Activated CD8-positive, alpha-beta memory T cell treated with anti-CD3 and anti-CD28 coated beads for 24 hours (primary cell): ENCODE data around the gene HAUS5.
"Not testable (repeated sequence)": the region's sequence is repeated elsewhere in the genome, so short reads cannot be mapped to it uniquely, and the experiment has no call there.

Experiments used
- DNase-seq: peaks from one replicate; pipeline ENCODE4 v3.0.0-alpha.2; 2020

HAUS5 gene

GRCh38 chr19:35644206-35644986 lies 31.9 kb downstream of the HAUS5 start:
- DNase-seq = peak; percentile 96

DNA sequence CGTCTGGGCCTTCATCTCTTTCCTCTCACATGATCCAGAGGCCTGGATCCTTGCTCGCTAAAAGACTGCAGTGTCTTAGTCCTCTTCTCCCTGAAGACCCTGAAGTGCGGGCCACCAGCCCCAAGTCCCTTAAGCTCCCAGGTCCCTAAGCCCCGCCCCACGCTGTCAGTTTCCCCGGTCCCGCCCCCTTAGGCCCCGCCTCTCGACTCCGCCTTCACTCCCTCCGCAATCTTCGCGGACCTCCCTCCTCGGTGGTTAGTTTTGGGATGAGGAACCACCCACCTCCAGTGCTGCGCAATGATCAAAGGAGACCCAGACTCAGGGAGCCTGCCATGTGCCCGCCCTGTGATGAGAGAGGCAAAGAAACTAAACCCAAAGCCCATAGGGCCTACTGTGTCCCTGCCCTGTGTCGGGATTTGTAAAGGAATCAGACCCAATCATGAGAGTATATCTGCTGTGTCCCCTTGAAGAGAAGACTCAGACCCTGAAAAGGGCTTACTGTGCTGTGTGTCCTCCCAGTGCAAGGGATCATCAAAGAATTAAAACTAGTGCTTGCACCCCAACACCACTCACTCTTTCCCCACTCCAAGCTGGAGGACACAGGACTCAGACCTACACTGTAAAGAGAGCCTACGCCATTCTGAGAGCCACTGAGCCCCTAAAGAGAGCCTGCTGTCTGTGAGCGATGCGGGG lies 32.6 kb downstream of the HAUS5 start:
- DNase-seq = peak; percentile 92

GRCh38 chr19:35645680-35646511 lies 33.4 kb downstream of the HAUS5 start:
- no peak for DNase-seq

DNA sequence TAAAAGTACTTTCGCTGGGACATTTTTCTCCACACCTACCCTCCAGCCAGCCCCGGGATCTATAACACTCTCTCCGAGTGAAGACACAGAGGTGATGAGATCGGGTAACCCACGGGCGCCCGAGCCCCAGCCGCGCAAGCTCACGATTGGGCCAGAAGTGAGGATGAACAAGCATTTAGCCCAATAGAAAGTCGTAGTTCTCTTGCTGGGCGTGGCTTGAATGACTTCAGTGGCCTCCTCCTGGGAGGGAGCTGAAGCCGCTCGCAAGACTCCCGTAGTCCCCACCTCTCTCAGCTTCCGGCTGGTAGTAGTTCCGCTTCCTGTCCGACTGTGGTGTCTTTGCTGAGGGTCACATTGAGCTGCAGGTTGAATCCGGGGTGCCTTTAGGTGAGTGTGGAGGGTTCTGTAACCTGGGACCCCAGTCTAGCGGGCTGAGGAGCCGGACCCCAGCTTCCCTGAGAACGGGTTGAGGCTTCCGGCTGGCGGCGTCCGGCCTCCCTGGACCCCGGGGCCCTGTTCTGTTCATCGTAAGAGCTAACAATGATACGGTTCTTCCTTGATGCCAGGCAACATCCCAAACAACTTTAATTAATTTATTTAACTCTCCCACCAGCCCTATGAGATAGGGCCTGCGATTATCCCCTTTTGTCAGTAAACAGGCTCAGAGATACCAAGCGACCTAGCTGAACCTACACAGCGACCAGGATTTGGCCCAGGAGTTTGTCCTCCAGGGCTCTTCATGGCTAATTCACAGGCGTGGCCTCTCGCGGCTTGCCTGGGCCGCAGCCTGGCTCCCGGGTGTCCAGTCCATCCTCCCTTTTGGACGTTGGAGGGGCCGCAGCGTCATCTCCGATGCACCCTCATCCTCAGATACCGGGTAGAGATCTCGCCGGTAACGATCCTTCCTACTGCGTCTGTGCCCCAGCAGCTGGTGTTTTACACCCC lies 35.8 kb downstream of the HAUS5 start, which contains the start of gene COX6B1:
Gene COX6B1, plus strand, starts transcription at position 307 of the 945 bp plus-strand sequence. CDS start 2,921 bp downstream, outside the sequence.
- DNase-seq = peak; percentile 90

DNA sequence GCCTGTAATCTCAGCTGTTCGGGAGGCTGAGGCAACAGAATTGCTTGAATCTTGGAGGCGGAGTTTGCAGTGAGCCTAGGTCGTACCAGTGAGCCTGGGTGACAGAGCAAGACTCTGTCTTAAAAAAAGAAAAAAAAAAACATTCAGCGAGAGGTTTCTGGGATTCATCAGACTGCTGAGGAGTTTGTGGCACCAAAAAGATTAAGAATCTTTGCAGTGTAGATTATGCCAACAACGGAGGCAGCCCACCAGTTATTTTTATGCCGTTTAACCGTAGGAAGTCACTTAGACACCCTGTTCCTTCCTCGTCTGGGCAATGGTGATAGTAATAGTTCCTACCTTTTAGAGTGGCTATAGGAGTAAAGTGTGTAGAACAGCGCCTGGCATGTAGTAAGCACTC lies 38.0 kb downstream of the HAUS5 start:
- no peak for DNase-seq

- DNase-seq = not testable (repeated sequence)
Measured at GRCh38 chr19:35654828-35655227, 42.3 kb downstream of the HAUS5 start.

DNA sequence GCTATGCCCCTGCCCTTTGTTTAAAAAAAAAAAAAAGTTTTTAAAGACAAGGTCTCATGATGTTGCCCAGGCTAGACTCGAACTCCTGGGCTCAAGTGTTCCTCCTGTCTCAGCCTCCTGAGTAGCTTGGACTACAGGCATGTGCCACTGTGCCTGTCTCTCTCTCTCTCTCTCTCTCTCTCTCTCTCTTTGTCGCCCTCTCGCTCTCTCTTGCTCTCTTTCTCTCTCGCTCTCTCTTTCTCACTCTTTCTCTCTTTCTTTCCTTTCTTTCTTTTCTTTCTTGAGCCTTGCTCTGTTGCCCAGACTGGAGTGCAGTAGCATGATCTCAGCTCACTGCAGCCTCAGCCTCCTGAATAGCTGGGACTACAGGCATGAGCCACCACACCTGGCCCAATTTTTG lies 43.1 kb downstream of the HAUS5 start:
- DNase-seq = no peak

DNA sequence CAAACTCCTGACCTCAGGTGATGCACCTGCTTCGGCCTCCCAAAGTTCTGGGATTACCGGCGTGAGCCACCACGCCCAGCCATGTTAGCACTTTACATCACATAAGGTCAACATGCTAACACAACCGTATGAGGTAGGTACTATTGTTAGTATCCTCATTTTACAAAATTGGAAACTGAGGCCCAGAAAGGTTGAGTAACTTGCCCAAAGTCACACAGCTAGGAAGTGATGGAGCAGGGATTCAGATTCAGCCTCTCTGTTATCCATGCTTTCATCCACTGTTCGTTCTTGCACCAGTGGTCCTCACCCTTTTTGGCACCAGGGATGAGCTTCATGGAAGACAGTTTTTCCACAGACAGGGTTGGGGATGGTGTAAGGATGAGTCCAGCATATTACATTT lies 44.2 kb downstream of the HAUS5 start:
- no peak for DNase-seq

- no peak for DNase-seq
Measured at GRCh38 chr19:35657904-35658700, 45.6 kb downstream of the HAUS5 start.

DNA sequence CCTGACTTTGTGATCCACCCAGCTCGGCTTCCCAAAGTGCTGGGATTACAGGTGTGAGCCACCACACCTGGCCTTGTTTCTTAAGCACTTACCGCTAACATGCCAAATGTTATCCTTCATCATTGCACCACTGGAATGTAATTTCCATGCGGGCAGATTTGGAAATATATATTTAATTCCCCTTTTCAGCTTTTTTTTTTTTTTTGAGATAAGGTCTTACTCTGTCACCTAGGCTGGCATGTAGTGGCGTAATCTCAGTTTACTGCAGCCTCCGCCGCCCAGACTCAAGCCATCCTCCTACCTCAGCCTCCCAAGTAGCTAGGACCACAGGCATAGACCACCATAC lies 49.4 kb downstream of the HAUS5 start:
- DNase-seq = no peak

- no peak for DNase-seq
Measured at GRCh38 chr19:35663981-35664380, 51.4 kb downstream of the HAUS5 start.

GRCh38 chr19:35665157-35665556 lies 52.6 kb downstream of the HAUS5 start:
- DNase-seq = no peak

DNA sequence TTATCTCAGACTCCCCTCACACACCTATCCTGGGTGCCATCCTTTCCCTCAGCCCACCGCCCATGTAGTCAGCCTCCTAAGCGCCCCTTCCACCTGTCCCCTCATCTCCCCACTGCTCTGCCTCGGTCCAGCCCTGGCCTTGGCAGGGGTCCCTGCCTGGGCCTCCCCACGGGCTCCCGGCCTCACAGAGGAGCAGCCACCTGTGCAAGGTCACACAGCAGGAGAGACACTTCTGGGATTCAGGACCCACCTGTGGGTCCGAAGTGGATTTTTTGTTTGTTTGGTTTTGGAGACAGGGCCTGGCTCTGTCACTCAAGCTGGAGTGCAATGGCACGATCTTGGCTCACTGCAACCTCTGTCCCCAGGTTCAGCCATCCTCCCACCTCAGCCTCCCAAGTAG lies 53.1 kb downstream of the HAUS5 start:
- no peak for DNase-seq

DNA sequence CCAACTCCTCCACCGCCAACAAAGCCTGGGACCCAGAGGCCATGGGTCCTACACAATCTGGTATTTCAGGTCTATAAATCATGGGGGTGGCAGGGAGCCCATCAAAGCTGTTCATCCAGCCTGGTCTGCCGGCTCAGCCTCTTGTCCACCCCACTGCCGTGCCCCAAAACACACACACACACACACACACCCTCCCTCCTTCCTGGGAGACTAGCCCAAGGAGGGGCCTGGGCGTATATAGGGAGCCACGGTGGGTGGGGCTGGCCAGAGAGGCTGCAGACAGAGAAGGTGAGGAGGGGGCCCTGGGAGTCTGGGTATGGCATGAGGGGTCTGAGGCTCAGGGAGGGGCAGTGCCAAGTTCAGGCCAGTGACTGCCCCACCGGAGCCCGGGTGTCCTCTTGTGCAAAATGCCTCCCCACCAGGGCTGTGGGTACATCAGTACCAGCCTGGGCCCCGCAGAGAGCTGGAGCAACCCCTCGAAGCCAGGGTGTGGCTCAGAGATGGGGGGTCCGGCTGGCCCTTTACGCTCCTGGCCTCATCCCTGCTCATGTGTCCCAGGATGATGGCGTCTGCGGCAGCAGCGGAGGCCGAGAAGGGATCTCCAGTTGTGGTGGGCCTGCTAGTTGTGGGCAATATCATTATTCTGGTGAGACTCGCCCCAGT lies 53.8 kb downstream of the HAUS5 start, which contains the start of gene UPK1A:
Gene UPK1A, plus strand, starts transcription at position 267 of the 663 bp plus-strand sequence. Its CDS starts 296 bp downstream, at position 563.
- DNase-seq = no peak

DNA sequence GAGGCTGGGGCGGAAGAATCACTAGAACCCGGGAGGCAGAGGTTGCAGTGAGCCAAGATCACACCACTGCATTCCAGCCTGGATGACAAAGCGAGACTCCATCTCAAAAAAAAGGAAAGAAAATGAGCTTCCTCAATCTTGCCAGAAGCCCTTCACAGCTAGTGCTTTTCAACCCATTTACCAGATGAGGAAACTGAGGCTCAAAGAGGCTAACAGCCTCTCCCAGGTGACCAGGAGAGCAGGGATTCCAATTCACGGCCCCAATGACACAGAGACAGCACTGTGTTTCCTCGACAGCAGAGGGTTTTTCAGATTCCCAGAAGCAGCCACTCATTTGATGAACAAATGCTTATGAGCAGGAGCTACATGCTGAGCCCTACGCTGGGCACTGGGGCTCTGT lies 57.0 kb downstream of the HAUS5 start:
- DNase-seq = no peak

GRCh38 chr19:35669974-35670373 lies 57.4 kb downstream of the HAUS5 start:
- DNase-seq = no peak

GRCh38 chr19:35670686-35671085 lies 58.2 kb downstream of the HAUS5 start:
- DNase-seq = no peak

GRCh38 chr19:35671818-35672217 lies 59.3 kb downstream of the HAUS5 start:
- DNase-seq = no peak

- DNase-seq = peak; percentile 70
Measured at GRCh38 chr19:35673121-35673804, 60.7 kb downstream of the HAUS5 start.
